SK-N-SH (cell line): ENCODE data around the gene HGS.

Source experiments
- CTCF ChIP-seq: fragments of 200-600 bp; sonication (generic); IDR thresholded peaks from 2 replicates; pipeline ENCODE4 v1.6.1; 2017; ENCODE audit warnings: antibody characterized with exemption, mild to moderate bottlenecking, moderate library complexity
- EP300 ChIP-seq, 2 experiments: IDR thresholded peaks; 2 replicates each; pipeline versions ENCODE4 v1.4.0 to v1.6.1; 2012; ENCODE audit warnings: borderline replicate concordance in 1 of 2, low read depth in 1 of 2, low read length in 1 of 2
- FOSL2 ChIP-seq: IDR thresholded peaks from 2 replicates; pipeline ENCODE4 v1.4.0; 2012; ENCODE audit warnings: low read depth, mild to moderate bottlenecking, moderate library complexity, borderline replicate concordance
- GABPA ChIP-seq: IDR thresholded peaks from 2 replicates; pipeline ENCODE4 v1.4.0; 2012; ENCODE audit warnings: low read depth, mild to moderate bottlenecking
- JUND ChIP-seq: IDR thresholded peaks from 2 replicates; pipeline ENCODE4 v1.4.0; 2012
- NRF1 ChIP-seq: IDR thresholded peaks from 2 replicates; pipeline ENCODE4 v1.6.1; 2012; ENCODE audit warnings: low read depth, mild to moderate bottlenecking, low read length
- POLR2AphosphoS5 ChIP-seq: IDR thresholded peaks from 2 replicates; pipeline ENCODE4 v1.6.1; 2012; ENCODE audit warnings: low read depth, low read length
- RAD21 ChIP-seq: IDR thresholded peaks from 2 replicates; pipeline ENCODE4 v1.6.1; 2012; ENCODE audit warnings: mild to moderate bottlenecking, low read length
- REST ChIP-seq: IDR thresholded peaks from 2 replicates; pipeline ENCODE4 v1.6.1; 2012; ENCODE audit warnings: mild to moderate bottlenecking, low read depth, low read length, moderate library complexity
- SMC3 ChIP-seq: IDR thresholded peaks from 2 replicates; pipeline ENCODE4 v1.6.1; 2012; ENCODE audit warnings: low read depth, low read length, improper control_type of control experiment
- TAF1 ChIP-seq: IDR thresholded peaks from 2 replicates; pipeline ENCODE4 v1.6.1; 2012; ENCODE audit warnings: low read depth, mild to moderate bottlenecking, low read length, moderate library complexity, borderline replicate concordance
- TF ChIP-seq, protein P1 (sequence below): IDR thresholded peaks from 2 replicates; pipeline ENCODE4 v1.4.0; 2012; ENCODE audit warnings: low read depth

DNA sequence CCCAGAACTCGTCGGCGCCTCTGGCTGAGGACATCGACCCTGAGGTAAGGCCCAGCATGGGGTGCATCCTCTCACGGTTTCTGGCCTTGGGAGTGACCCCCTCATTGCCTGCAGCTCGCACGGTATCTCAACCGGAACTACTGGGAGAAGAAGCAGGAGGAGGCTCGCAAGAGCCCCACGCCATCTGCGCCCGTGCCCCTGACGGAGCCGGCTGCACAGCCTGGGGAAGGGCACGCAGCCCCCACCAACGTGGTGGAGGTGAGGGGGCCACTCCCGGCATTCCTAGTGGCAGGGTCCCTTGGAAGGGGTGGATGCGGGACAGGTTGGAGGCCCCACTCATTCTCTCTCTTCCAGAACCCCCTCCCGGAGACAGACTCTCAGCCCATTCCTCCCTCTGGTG, 11.0 kb downstream of the HGS start:
- TF ChIP-seq RAD21 (no peak), TAF1 (no peak), CTCF (no peak), NRF1 (no peak), POLR2AphosphoS5 (no peak), JUND (no peak), FOSL2 (no peak), EP300 (IDR thresholded peaks at IDR 0.05; ENCODE audit: borderline replicate concordance in 1 of 2, low read depth in 1 of 2, low read length in 1 of 2) (no peak), REST (no peak), GABPA (no peak), SMC3 (no peak)
- TF ChIP-seq, protein P1, sequence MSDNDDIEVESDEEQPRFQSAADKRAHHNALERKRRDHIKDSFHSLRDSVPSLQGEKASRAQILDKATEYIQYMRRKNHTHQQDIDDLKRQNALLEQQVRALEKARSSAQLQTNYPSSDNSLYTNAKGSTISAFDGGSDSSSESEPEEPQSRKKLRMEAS = no peak
